H9 (cell line): ENCODE measurements around the gene KLRC3. TPM values are rescaled to one million over a fixed set of nuclear protein-coding genes. Genes with fewer than 3 reads are reported as not detected.
"Not testable (repeated sequence)": the region's sequence is repeated elsewhere in the genome, so short reads cannot be mapped to it uniquely, and the experiment has no call there.

Experiments
- DNase-seq: peaks from one replicate; pipeline ENCODE4 v3.0.0-alpha.2; 2017
- H2AFZ ChIP-seq: one replicate; pipeline ENCODE4 v1.6.1; 2013; ENCODE audit warnings: mild to moderate bottlenecking, low read length, control low read depth, moderate library complexity
- H2AK5ac ChIP-seq: 2 replicates; pipeline ENCODE4 v1.6.1; 2013; ENCODE audit warnings: low read length, control low read depth, mixed read lengths; ENCODE audit not compliant: insufficient read length
- H2BK120ac ChIP-seq: one replicate; pipeline ENCODE4 v1.6.1; 2013; ENCODE audit warnings: low read depth, mild to moderate bottlenecking, low read length, control low read depth, inconsistent platforms; ENCODE audit not compliant: poor library complexity, severe bottlenecking
- H2BK12ac ChIP-seq: 2 replicates; pipeline ENCODE4 v1.6.1; 2013; ENCODE audit warnings: low read length, control low read depth, mixed read lengths, low read depth; ENCODE audit not compliant: insufficient read length
- H2BK15ac ChIP-seq: 2 replicates; pipeline ENCODE4 v1.6.1; 2013; ENCODE audit warnings: low read depth, low read length, control low read depth
- H2BK20ac ChIP-seq: one replicate; pipeline ENCODE4 v1.6.1; 2013; ENCODE audit warnings: low read depth, mild to moderate bottlenecking, low read length, control low read depth, inconsistent platforms; ENCODE audit not compliant: poor library complexity, severe bottlenecking
- H2BK5ac ChIP-seq: 2 replicates; pipeline ENCODE4 v1.6.1; 2013; ENCODE audit warnings: low read length, control low read depth, mixed read lengths; ENCODE audit not compliant: insufficient read length
- H3K14ac ChIP-seq: 2 replicates; pipeline ENCODE4 v1.6.1; 2013; ENCODE audit warnings: low read length, control low read depth; ENCODE audit not compliant: insufficient read depth
- H3K18ac ChIP-seq: 2 replicates; pipeline ENCODE4 v1.6.1; 2013; ENCODE audit warnings: low read depth, mild to moderate bottlenecking, mixed read lengths, low read length, control low read depth; ENCODE audit not compliant: insufficient read length
- H3K23ac ChIP-seq: 2 replicates; pipeline ENCODE4 v1.6.1; 2013; ENCODE audit warnings: low read length, control low read depth, mixed read lengths, low read depth; ENCODE audit not compliant: insufficient read length
- H3K23me2 ChIP-seq: 2 replicates; pipeline ENCODE4 v1.6.1; 2013; ENCODE audit warnings: low read depth, mild to moderate bottlenecking, mixed read lengths, low read length, control low read depth; ENCODE audit not compliant: insufficient read length, poor library complexity, severe bottlenecking
- H3K27ac ChIP-seq: 2 replicates; pipeline ENCODE4 v1.5.1; 2013; ENCODE audit warnings: low read length, control low read depth, mixed read lengths, low read depth; ENCODE audit not compliant: insufficient read length
- H3K27me3 ChIP-seq: 2 replicates; pipeline ENCODE4 v1.6.1; 2013; ENCODE audit warnings: low read length, control low read depth, inconsistent platforms; ENCODE audit not compliant: insufficient read depth
- H3K4ac ChIP-seq: 2 replicates; pipeline ENCODE4 v1.6.1; 2013; ENCODE audit warnings: low read depth, mild to moderate bottlenecking, control low read depth, inconsistent platforms, low read length, moderate library complexity
- H3K4me1 ChIP-seq: 2 replicates; pipeline ENCODE4 v1.6.1; 2013; ENCODE audit warnings: low read length, control low read depth, inconsistent platforms; ENCODE audit not compliant: insufficient read depth
- H3K4me2 ChIP-seq: 2 replicates; pipeline ENCODE4 v1.6.1; 2013; ENCODE audit warnings: low read length, control low read depth, mixed read lengths; ENCODE audit not compliant: insufficient read length, insufficient read depth
- H3K56ac ChIP-seq: 2 replicates; pipeline ENCODE4 v1.6.1; 2013; ENCODE audit warnings: low read depth, mild to moderate bottlenecking, mixed read lengths, low read length, control low read depth; ENCODE audit not compliant: insufficient read length
- H3K79me1 ChIP-seq: 2 replicates; pipeline ENCODE4 v1.6.1; 2013; ENCODE audit warnings: low read depth, mild to moderate bottlenecking, moderate library complexity, low read length, control low read depth, inconsistent platforms; ENCODE audit not compliant: insufficient read depth, poor library complexity, severe bottlenecking
- H3K79me2 ChIP-seq: 2 replicates; pipeline ENCODE4 v1.6.1; 2013; ENCODE audit warnings: low read length, control low read depth, inconsistent platforms; ENCODE audit not compliant: insufficient read depth
- H3K9ac ChIP-seq: 2 replicates; pipeline ENCODE4 v1.6.1; 2013; ENCODE audit warnings: low read length, control low read depth, mixed read lengths; ENCODE audit not compliant: insufficient read length; ENCODE audit errors: extremely low read depth
- H3K9me3 ChIP-seq: one replicate; pipeline ENCODE4 v1.6.1; 2013; ENCODE audit warnings: low read depth, low read length, inconsistent platforms; ENCODE audit not compliant: control insufficient read depth
- H3T11ph ChIP-seq: one replicate; pipeline ENCODE4 v1.6.1; 2013; ENCODE audit warnings: mild to moderate bottlenecking, low read length, control low read depth, inconsistent platforms
- H4K20me1 ChIP-seq: one replicate; pipeline ENCODE4 v1.6.1; 2013; ENCODE audit not compliant: control insufficient read depth, insufficient read length, insufficient read depth
- H4K5ac ChIP-seq: 2 replicates; pipeline ENCODE4 v1.6.1; 2013; ENCODE audit warnings: low read depth, mild to moderate bottlenecking, mixed read lengths, low read length, control low read depth; ENCODE audit not compliant: insufficient read length
- H4K8ac ChIP-seq: replicated peaks from 2 replicates; pipeline ENCODE4 v1.6.1; 2013; ENCODE audit warnings: low read length, control low read depth, mixed read lengths, low read depth; ENCODE audit not compliant: insufficient read length
- H4K91ac ChIP-seq: 2 replicates; pipeline ENCODE4 v1.6.1; 2013; ENCODE audit warnings: low read depth, mild to moderate bottlenecking, moderate library complexity, mixed read lengths, low read length, control low read depth; ENCODE audit not compliant: insufficient read length
- H3K27ac Mint-ChIP-seq, 3 experiments: 2 replicates in 2 of 3; 3 replicates in 1 of 3; pipeline ENCODE4 v1.8.0; 2020 to 2021; ENCODE audit warnings: mixed read lengths in 3 of 3, mild to moderate bottlenecking in 1 of 3, moderate library complexity in 1 of 3
- H3K27me3 Mint-ChIP-seq: 2 replicates; pipeline ENCODE4 v1.8.0; 2021; ENCODE audit warnings: low read depth, mild to moderate bottlenecking, moderate library complexity, mixed read lengths
- H3K36me3 Mint-ChIP-seq, 3 experiments: 2 replicates in 2 of 3; 3 replicates in 1 of 3; pipeline ENCODE4 v1.8.0; 2020 to 2021; ENCODE audit warnings: low read depth in 3 of 3, mixed read lengths in 3 of 3; ENCODE audit not compliant: insufficient read depth in 1 of 3
- H3K4me1 Mint-ChIP-seq, 2 experiments: 2 replicates each; pipeline ENCODE4 v1.8.0; 2020; ENCODE audit warnings: mixed read lengths in 2 of 2
- H3K4me3 Mint-ChIP-seq, 2 experiments: 2 replicates in 1 of 2; 3 replicates in 1 of 2; pipeline ENCODE4 v1.8.0; 2020 to 2021; ENCODE audit warnings: mild to moderate bottlenecking in 2 of 2, mixed read lengths in 2 of 2, moderate library complexity in 1 of 2
- H3K9me3 Mint-ChIP-seq, 2 experiments: 2 replicates in 1 of 2; 3 replicates in 1 of 2; pipeline ENCODE4 v1.8.0; 2020; ENCODE audit warnings: mild to moderate bottlenecking in 2 of 2, mixed read lengths in 2 of 2, moderate library complexity in 1 of 2
- WGBS: extraction: QIAGEN DNeasy Blood & Tissue Kit; methylation state at CpG from one replicate; pipeline ENCODE4 v1.1.7; 2013; ENCODE audit warnings: missing lambda C conversion rate, low lambda C conversion rate, mixed read lengths; ENCODE audit not compliant: insufficient read length; ENCODE audit errors: extremely low coverage; 5-methylcytosine and 5-hydroxymethylcytosine counted together
- total RNA-seq: library from RNA; stranded (reverse); gene quantifications from 2 replicates; pipeline ENCODE4 v1.2.1, GENCODE V29; 2021
- TF ChIP-seq, protein P1 (sequence below): fragments of 200-600 bp; sonication (generic); conservative IDR thresholded peaks from 3 replicates; pipeline ENCODE4 v1.8.0; 2021; ENCODE audit warnings: antibody characterized with exemption, mild to moderate bottlenecking

Gene KLRC3
- total RNA-seq, 1 experiment from 2014 or later: not detected

DNA sequence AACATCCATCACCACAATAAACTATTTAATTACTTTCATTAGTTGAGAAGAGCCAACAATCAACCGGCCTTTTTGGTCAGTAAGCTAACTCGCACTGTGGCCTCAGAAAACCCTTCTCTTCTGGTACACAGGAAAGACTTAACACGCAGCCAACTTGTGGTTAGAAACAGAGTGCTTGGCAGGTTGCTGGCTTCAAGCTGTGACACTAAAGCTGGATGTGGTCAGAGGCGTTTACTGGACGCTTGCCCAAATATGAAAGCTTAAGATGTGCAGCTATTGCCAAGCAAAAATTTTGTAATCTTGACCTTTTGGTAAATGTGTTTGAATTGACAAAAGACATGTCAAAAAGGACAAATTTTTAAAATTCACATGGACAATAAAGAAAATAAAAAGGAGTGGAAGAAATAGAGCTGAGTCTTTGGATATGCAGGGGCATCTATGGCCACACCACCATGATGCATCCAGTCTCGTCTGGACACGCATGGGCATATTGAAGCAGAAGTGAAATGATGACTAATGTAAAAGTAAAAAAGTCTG is 27.9 kb downstream of the KLRC3 start:
- Histone ChIP-seq H3K14ac (no peak overlapping the region), H2BK120ac (no peak overlapping the region), H3K56ac (no peak overlapping the region), H3K9me3 (no peaks in the 10 kb centered on the region), H4K91ac (no peak overlapping the region), H3K9ac (no peak overlapping the region), H3K23me2 (no peaks in the 10 kb centered on the region), H2AFZ (no peak overlapping the region), H3K18ac (no peak overlapping the region), H3K79me2 (no peaks in the 10 kb centered on the region), H3K4ac (no peak overlapping the region), H2BK12ac (no peak overlapping the region), H3K23ac (no peak overlapping the region), H4K20me1 (no peaks in the 10 kb centered on the region), H2AK5ac (no peak overlapping the region), H3K4me2 (no peak overlapping the region), H3T11ph (no peak overlapping the region), H3K27me3 (no peaks in the 10 kb centered on the region), H3K4me1 (no peaks in the 10 kb centered on the region; the same call in 1 of the 2 replicates), H4K8ac (no peak overlapping the region), H3K79me1 (no peaks in the 10 kb centered on the region), H3K27ac (no peak overlapping the region), H2BK5ac (no peak overlapping the region), H4K5ac (no peak overlapping the region), H2BK15ac (no peak overlapping the region), H2BK20ac (no peak overlapping the region)
- H3K27me3 Mint-ChIP-seq: no peaks in the 10 kb centered on the region
- TF ChIP-seq, protein P1, sequence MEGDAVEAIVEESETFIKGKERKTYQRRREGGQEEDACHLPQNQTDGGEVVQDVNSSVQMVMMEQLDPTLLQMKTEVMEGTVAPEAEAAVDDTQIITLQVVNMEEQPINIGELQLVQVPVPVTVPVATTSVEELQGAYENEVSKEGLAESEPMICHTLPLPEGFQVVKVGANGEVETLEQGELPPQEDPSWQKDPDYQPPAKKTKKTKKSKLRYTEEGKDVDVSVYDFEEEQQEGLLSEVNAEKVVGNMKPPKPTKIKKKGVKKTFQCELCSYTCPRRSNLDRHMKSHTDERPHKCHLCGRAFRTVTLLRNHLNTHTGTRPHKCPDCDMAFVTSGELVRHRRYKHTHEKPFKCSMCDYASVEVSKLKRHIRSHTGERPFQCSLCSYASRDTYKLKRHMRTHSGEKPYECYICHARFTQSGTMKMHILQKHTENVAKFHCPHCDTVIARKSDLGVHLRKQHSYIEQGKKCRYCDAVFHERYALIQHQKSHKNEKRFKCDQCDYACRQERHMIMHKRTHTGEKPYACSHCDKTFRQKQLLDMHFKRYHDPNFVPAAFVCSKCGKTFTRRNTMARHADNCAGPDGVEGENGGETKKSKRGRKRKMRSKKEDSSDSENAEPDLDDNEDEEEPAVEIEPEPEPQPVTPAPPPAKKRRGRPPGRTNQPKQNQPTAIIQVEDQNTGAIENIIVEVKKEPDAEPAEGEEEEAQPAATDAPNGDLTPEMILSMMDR: no peak
- H3K4me1 Mint-ChIP-seq: peaks cover 4% of the 10 kb centered on the region in 2 experiments; a peak in 3 of 4 replicates
- no peak for DNase-seq
- WGBS: no CpG with 5 or more reads among the region's 7 CpGs
- H3K27ac Mint-ChIP-seq: no peak overlapping the region
- H3K9me3 Mint-ChIP-seq: no peaks in the 10 kb centered on the region
- no peak overlapping the region for H3K4me3 Mint-ChIP-seq
- no peaks in the 10 kb centered on the region for H3K36me3 Mint-ChIP-seq

DNA sequence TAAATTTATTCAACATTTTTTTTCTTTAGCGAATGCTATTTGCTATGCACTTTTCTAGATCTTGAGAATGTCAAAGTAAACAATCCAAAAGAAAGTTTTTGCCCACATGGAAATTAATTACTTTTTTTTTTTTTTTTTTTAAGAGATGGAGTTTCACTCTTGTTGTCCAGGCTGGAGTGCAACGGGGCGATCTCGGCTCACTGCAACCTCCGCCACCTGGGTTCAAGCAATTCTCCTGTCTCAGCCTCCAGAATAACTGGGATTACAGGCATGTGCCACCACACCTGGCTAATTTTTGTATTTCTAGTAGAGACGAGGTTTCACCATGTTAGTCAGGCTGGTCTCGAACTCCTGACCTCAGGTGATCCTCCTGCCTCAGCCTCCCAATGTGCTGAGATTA is 29.4 kb downstream of the KLRC3 start:
- H3K27ac Mint-ChIP-seq, H2AFZ ChIP-seq, H4K91ac ChIP-seq, H3K4ac ChIP-seq, H3K4me1 ChIP-seq, H3K9me3 Mint-ChIP-seq, H3K23me2 ChIP-seq, H3K9ac ChIP-seq, H3K27ac ChIP-seq, H2BK5ac ChIP-seq, H3K14ac ChIP-seq, H3K56ac ChIP-seq, H2BK15ac ChIP-seq, H3K79me1 ChIP-seq, H3K79me2 ChIP-seq, H3K4me1 Mint-ChIP-seq, H3K4me3 Mint-ChIP-seq, H3K18ac ChIP-seq, H2BK20ac ChIP-seq, H3K27me3 Mint-ChIP-seq, H3K23ac ChIP-seq, H3K9me3 ChIP-seq, DNase-seq, H3K4me2 ChIP-seq, H2BK120ac ChIP-seq, H3T11ph ChIP-seq, H4K20me1 ChIP-seq, H3K27me3 ChIP-seq, H4K8ac ChIP-seq, H4K5ac ChIP-seq, H2AK5ac ChIP-seq, H2BK12ac ChIP-seq, H3K36me3 Mint-ChIP-seq: not testable (repeated sequence)
- WGBS: no CpG with 5 or more reads among the region's 7 CpGs
